Astrocyte of the cerebellum (primary cell): Measurements from ENCODE around the gene LPIN3.

Experiments
- DNase-seq: peaks from one replicate; pipeline ENCODE4 v3.0.0-alpha.2; 2011; ENCODE audit warnings: low read depth
- H3K4me3 ChIP-seq: 2 replicates; pipeline ENCODE4 v1.5.1; 2011; ENCODE audit warnings: mild to moderate bottlenecking, low read depth, low read length, moderate library complexity
- in situ Hi-C: cut with HindIII; loops from 2 replicates; pipeline ENCODE4 v1.10.0; 2017; ENCODE audit warnings: low sequenced_read_pairs
- TF ChIP-seq, protein P1 (sequence below): IDR thresholded peaks from 2 replicates; pipeline ENCODE4 v1.5.1; 2012; ENCODE audit warnings: low read length, low read depth, moderate library complexity, mild to moderate bottlenecking; ENCODE audit errors: missing control alignments

The LPIN3 gene

DNA sequence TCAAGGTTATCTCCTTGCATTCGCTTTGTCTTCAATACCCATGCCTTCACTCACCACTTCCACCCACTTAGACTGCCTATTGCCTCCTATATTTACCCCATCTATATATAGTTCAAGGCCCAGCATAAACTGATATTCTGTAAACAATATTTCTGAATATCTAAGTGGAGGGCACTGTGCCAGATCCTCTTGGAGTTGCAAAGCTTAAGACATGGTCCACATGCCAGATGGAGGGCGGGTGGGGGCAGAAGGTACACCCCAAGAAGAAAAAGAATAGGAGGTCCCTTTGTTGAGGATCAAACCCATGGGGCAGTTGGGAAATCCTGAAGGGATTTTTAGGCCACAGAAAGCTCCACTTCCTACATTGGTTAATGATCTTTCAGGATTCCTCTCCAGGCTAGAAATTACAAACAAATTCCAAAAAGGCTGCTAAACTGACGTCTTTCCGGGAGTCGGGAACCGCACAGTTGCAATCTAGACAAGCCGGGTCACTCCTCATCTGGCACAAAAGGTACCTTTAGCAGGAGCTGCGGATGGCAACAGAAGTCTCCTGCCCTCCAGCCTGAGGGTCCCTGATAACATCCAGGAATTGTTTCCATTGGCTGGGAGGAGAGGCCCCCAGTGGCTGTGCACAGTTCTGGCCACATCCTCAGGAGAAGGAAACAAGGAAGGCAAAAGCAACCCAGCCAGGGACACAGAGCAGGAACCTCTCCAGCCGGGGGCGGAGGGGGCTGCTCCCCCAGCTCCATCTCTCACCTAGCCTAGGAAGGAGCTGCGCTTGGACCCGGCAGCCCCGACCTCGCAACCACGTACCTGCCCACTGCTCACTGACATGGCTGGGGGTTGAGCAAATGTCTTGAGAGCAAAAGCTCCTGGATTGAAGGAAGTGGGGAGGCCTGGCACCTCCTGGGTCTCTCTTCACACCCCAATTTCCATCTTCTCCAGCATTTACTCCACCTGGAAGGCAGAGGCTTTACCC is 5.9 kb upstream of the LPIN3 start:
- TF ChIP-seq, protein P1, sequence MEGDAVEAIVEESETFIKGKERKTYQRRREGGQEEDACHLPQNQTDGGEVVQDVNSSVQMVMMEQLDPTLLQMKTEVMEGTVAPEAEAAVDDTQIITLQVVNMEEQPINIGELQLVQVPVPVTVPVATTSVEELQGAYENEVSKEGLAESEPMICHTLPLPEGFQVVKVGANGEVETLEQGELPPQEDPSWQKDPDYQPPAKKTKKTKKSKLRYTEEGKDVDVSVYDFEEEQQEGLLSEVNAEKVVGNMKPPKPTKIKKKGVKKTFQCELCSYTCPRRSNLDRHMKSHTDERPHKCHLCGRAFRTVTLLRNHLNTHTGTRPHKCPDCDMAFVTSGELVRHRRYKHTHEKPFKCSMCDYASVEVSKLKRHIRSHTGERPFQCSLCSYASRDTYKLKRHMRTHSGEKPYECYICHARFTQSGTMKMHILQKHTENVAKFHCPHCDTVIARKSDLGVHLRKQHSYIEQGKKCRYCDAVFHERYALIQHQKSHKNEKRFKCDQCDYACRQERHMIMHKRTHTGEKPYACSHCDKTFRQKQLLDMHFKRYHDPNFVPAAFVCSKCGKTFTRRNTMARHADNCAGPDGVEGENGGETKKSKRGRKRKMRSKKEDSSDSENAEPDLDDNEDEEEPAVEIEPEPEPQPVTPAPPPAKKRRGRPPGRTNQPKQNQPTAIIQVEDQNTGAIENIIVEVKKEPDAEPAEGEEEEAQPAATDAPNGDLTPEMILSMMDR, result no peak
- no peak for DNase-seq
- no peak overlapping the region for H3K4me3 ChIP-seq
- in situ Hi-C loops, result no loop called here

DNA sequence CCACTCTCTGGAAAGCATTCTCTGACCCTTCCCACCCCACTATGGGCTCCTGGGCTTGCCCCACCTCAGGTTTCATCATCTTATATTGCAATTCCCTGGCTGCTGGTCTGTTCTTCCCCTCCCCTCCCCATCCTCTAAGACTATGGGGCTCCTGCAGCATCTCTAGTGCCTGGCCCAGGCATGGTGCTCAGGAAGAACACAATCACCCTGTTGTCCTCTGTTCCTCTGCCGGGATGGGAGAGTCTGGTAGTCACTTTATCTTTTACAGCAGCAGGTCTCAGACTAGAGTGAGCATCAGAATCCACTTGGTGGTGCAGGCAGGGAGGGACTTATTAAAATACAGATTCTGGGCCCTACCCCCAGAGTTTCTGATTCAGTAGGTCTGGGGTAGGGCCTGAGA is 5.0 kb upstream of the LPIN3 start:
- TF ChIP-seq, protein P1, result no peak
- in situ Hi-C loops, result no loop called here
- no peak overlapping the region for H3K4me3 ChIP-seq
- no peak for DNase-seq

DNA sequence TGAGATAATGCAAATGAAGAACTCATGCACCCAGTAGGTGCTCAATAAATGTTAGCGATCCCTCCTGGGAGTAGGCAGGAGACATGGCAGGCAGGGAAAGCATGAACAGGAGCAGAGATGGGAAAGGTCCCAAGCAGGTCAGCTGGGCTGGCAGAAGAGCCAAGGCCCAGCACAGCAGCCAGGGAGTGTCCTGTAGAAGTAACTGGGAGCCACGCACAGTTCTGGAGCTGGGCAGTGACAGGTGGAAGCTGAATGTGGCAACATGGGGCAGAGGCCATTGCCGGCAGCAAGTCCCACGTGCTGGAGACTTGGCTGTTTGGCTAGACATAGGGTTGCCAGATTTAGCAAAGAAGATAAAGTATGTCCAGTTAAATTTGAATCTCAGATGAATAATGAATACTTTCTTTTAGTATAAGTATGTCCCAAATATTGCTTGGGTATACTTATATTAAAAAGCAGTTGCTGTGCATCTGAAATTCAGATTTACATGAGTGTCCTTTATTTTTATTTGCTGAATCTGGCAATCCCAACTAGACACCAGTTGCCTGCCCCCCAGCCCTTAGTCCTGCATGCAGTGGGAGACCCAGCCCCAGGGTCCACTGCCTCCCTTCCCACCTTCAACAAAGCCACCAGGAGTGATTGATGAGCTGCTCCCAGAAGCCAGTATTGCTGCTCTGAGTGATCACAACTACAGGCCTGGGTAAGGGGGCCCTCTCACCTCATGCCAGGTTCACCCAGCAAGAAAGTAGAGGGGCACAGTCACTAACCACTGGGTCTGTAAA is 3.7 kb upstream of the LPIN3 start:
- in situ Hi-C loops, result no loop called here
- TF ChIP-seq, protein P1, result no peak

DNA sequence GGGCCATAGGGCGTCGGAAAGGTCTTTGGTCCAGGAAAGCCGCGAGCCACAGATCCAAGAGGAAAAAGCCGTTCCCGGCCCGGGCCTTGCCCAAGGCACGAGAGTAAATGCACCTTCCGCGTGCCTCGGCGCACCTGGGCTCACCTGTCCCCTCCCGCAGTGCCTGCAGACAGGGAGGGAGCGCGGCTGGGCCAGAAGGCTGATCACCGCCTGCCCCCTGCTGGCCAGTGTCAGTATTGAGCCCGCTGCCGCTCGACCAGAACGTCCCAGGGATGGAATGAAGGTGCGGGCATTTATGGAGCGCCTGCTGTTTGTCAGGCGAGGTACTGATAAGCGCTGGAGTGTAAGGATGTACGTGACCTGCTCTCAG is 679 bp upstream of the LPIN3 start:
- peak overlapping the region; percentile 27 for H3K4me3 ChIP-seq
- DNase-seq, result no peak
- in situ Hi-C loops, result no loop called here
- TF ChIP-seq, protein P1, result peak; percentile 90

More for the DNA sequence above, 3.7 kb upstream of the LPIN3 start:
- DNase-seq, result no peak
- H3K4me3 ChIP-seq, result no peak overlapping the region

DNA sequence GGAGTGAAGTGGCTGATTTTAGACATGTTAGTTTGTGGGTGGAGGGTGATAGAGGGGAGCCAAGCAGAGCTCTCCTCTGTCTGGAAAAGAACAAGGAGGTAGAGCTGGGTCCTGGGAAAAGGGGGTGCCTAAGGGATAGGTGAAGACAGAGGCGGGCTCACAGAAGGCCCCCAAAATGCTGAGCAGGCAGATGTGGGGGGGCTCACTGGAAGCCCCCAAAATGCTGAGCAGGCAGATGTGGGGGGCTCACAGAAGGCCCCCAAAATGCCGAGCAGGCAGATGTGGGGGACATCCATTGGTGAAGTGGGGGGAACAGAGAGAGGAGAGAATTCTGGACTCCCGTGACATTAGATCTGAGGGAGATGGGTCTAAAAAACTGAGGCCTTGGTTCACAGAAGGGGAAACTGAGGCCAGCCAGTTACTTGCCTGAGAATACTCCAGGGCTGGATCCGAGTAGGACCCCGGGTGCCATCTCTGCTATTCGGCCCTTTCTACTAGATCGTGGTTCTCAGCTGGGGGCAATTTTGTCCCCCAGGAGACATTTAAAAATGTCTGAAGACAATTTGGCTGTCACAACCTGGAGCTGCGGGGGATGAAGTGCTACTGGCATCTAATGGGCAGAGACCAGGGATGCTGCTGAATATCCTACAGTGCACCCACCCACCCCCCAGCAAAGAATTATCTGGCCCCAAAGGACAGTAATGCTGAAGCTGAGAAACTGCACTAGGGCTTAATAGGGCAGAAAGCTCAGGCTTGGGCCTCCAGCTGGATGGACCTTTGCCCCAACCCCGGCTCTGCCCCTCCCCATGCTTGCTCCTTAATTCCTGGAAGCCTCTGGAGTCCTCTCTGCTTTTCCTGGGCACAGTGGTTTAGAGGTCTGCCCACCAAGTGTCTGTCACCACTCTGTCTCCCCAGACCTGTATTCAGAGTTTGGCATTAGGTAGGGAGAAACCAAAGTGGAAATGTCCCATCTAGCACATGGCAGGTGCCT is 2.1 kb downstream of the LPIN3 start:
- DNase-seq, result no peak
- TF ChIP-seq, protein P1, result no peak
- no peak overlapping the region for H3K4me3 ChIP-seq
- in situ Hi-C loops, result no loop called here

DNA sequence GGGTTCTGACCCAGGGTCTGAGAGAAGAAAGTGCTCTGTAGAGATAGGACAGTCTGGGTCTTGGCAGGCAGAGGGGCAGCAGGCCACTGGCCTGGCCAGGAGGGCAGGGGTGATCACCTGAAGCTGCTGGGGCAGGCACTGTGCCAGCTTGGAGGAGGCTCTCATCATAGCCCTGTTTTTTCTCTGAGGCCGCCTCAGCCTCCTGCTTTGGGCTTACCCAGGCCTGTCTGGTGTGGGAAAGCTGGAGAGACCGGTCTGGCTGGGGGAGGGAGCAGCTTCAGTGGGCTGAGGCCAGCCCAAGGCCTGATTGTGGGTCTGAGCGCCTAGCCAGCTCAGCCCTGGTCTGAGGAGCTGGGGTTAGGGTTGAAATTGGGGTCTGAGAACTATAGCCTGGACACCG is 3.9 kb downstream of the LPIN3 start:
- TF ChIP-seq, protein P1, result no peak
- no peak overlapping the region for H3K4me3 ChIP-seq
- in situ Hi-C loops, result no loop called here
- DNase-seq, result no peak
